ENCODE measurements around the gene TBC1D25.
A peak's percentile ranks its signal among the peaks of the same experiment; 100 is the strongest.

The TBC1D25 gene

DNA sequence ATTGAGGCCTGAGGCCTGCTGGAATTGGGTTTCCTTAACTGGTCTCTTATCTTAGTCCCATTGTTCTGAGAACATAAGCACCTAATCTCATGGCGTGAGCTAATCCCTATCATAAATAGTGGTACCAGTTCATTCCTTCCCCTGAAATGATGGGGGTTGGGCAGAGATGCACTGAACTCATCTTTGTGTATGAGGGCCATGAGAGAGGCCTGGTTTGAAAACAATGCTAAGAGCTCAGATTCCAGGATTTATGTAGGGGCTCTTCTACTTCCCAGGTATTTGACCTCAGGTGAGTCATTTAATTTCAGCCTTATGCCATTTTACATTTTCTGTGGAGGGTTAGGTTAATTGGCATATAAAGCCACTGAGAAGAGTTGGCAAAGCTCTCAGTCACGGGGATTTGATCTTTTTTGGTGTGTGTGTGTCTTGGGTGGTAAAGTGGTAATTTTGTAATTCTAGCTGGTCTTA is 39.2 kb downstream of the TBC1D25 start:
- H3K27ac ChIP-seq (ENCODE audit: poor library complexity, severe bottlenecking) = peak overlapping the region; percentile 91
- DNase-seq (ENCODE audit: low spot score) (no peak), ATAC-seq (ENCODE audit: low read depth) (no peak)
- peaks cover 21% of the 10 kb centered on the region for H3K4me1 ChIP-seq (ENCODE audit: insufficient read depth, poor library complexity, severe bottlenecking)
- TF ChIP-seq, protein P1, sequence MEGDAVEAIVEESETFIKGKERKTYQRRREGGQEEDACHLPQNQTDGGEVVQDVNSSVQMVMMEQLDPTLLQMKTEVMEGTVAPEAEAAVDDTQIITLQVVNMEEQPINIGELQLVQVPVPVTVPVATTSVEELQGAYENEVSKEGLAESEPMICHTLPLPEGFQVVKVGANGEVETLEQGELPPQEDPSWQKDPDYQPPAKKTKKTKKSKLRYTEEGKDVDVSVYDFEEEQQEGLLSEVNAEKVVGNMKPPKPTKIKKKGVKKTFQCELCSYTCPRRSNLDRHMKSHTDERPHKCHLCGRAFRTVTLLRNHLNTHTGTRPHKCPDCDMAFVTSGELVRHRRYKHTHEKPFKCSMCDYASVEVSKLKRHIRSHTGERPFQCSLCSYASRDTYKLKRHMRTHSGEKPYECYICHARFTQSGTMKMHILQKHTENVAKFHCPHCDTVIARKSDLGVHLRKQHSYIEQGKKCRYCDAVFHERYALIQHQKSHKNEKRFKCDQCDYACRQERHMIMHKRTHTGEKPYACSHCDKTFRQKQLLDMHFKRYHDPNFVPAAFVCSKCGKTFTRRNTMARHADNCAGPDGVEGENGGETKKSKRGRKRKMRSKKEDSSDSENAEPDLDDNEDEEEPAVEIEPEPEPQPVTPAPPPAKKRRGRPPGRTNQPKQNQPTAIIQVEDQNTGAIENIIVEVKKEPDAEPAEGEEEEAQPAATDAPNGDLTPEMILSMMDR (IDR thresholded peaks at IDR 0.05; ENCODE audit: poor library complexity, severe bottlenecking) = no peak
- peaks cover 55% of the 10 kb centered on the region for H3K36me3 ChIP-seq (ENCODE audit: low read depth)
- no peak overlapping the region for H3K4me3 ChIP-seq (ENCODE audit: severe bottlenecking)
- H3K27me3 ChIP-seq (ENCODE audit: insufficient read depth, poor library complexity, severe bottlenecking) = no peaks in the 10 kb centered on the region
- no peaks in the 10 kb centered on the region for H3K9me3 ChIP-seq (ENCODE audit: severe bottlenecking)

DNA sequence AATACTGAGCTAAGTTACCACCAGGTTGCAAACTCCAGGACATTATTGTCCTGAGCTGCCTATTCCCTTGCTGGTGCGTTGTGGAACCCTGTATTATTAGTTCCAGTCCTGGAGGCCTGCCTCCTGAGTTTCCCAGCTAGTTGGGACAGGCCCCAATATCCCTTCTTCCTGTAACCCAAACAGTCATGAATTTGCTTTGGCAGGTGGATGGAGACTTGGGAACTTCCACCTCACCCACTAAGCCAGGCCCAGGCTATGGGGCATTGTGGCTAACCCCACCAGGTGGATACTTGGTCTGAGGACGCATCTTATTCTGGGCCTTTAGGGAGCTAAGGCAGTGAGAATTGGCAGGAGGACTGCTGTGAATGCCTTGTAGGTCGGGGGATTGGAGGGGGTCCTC is 39.7 kb downstream of the TBC1D25 start:
- H3K36me3 ChIP-seq (ENCODE audit: low read depth) = peaks cover 55% of the 10 kb centered on the region
- peaks cover 21% of the 10 kb centered on the region for H3K4me1 ChIP-seq (ENCODE audit: insufficient read depth, poor library complexity, severe bottlenecking)
- H3K27ac ChIP-seq (ENCODE audit: poor library complexity, severe bottlenecking) = peak overlapping the region; percentile 91
- ATAC-seq (ENCODE audit: low read depth) = peak; percentile 19
- TF ChIP-seq, protein P1 (IDR thresholded peaks at IDR 0.05; ENCODE audit: poor library complexity, severe bottlenecking) = no peak
- DNase-seq (ENCODE audit: low spot score) = no peak
- H3K4me3 ChIP-seq (ENCODE audit: severe bottlenecking) = no peak overlapping the region
- H3K27me3 ChIP-seq (ENCODE audit: insufficient read depth, poor library complexity, severe bottlenecking) = no peaks in the 10 kb centered on the region
- no peaks in the 10 kb centered on the region for H3K9me3 ChIP-seq (ENCODE audit: severe bottlenecking)

DNA sequence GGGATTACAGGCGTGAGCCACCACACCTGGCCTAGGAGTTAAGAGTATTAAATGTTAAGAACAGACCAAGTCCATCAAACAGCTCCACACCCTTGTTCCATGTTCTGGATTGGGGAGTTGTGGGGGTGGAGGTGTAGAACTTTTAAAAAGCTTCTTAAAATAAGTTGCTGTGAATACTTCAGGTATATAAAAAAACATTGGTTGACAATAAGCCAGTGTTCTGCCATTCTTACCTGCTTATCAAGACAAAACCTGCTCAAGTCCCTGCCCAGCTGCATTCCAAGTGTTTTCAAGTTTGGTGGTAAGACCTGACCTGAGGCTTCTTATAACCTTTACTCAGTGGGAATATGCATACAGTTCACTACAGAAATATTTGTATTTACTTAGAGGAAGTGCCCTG is 41.1 kb downstream of the TBC1D25 start:
- DNase-seq (ENCODE audit: low spot score) (no peak), ATAC-seq (ENCODE audit: low read depth) (peak; percentile 56)
- TF ChIP-seq, protein P1 (IDR thresholded peaks at IDR 0.05; ENCODE audit: poor library complexity, severe bottlenecking) = no peak
- Histone ChIP-seq H3K27ac (ENCODE audit: poor library complexity, severe bottlenecking) (peak overlapping the region; percentile 91), H3K4me1 (ENCODE audit: insufficient read depth, poor library complexity, severe bottlenecking) (peaks cover 18% of the 10 kb centered on the region), H3K27me3 (ENCODE audit: insufficient read depth, poor library complexity, severe bottlenecking) (no peaks in the 10 kb centered on the region), H3K36me3 (ENCODE audit: low read depth) (peaks cover 45% of the 10 kb centered on the region), H3K9me3 (ENCODE audit: severe bottlenecking) (no peaks in the 10 kb centered on the region), H3K4me3 (ENCODE audit: severe bottlenecking) (no peak overlapping the region)

DNA sequence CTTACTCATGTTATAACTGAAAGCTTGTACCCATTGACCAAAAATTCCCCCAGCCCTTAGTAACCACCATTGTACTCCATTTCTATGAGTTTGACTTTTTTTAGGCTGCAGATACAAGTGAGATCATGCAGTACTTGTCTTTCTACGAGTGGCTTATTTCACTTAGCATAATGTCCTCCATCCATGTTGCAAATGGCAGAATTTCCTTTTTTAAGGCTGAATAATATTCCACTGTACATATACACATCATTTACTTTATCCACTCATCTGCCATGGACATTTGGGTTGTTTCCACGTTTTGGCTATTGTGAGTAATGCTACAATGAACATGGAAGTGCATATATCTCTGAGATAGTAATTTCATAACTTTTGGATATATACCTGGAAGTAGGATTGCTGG is 45.2 kb downstream of the TBC1D25 start:
- no peak overlapping the region for H3K4me3 ChIP-seq (ENCODE audit: severe bottlenecking)
- H3K27me3 ChIP-seq (ENCODE audit: insufficient read depth, poor library complexity, severe bottlenecking) = no peaks in the 10 kb centered on the region
- no peaks in the 10 kb centered on the region for H3K9me3 ChIP-seq (ENCODE audit: severe bottlenecking)
- TF ChIP-seq, protein P1 (IDR thresholded peaks at IDR 0.05; ENCODE audit: poor library complexity, severe bottlenecking) = no peak
- peaks cover 5% of the 10 kb centered on the region for H3K36me3 ChIP-seq (ENCODE audit: low read depth)
- ATAC-seq (ENCODE audit: low read depth) = no peak
- H3K4me1 ChIP-seq (ENCODE audit: insufficient read depth, poor library complexity, severe bottlenecking) = peaks cover 3% of the 10 kb centered on the region
- no peak overlapping the region for H3K27ac ChIP-seq (ENCODE audit: poor library complexity, severe bottlenecking)
- DNase-seq (ENCODE audit: low spot score) = no peak

DNA sequence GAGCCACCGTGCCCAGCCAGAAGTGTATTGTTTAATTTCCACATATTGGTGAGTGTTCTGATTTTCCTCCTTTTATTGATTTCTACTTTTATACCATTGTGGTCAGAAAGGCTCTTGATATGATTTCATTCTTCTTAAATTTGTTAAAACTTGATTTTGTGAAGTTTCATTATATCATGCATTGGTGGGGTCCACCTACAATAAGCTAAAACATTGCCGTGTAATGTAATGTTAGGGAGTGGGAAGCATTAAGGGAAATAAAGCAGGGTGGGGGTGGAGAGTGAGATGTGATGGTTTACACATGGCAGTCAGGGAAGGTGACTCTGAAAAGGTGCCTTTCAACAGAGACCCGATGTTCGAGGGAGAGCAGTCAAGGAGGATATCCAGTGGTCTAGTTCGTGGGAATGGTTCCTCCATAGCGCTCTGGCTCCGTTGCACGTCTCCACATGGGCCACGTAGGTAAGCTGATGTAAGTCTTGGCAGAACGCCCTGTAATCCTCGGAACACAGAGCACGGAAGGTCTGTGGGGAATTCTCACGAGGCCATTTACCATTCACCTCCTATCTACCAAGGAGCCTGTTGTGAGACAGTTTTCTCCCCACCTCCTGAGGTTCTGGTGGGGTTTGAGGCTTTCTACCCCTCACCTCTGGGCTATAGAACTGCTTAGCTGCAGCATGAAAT is 50.1 kb downstream of the TBC1D25 start:
- no peaks in the 10 kb centered on the region for H3K36me3 ChIP-seq (ENCODE audit: low read depth)
- H3K27me3 ChIP-seq (ENCODE audit: insufficient read depth, poor library complexity, severe bottlenecking) = no peaks in the 10 kb centered on the region
- DNase-seq (ENCODE audit: low spot score) (no peak), ATAC-seq (ENCODE audit: low read depth) (no peak)
- H3K9me3 ChIP-seq (ENCODE audit: severe bottlenecking) = no peaks in the 10 kb centered on the region
- peaks cover 15% of the 10 kb centered on the region for H3K4me1 ChIP-seq (ENCODE audit: insufficient read depth, poor library complexity, severe bottlenecking)
- peak overlapping the region; percentile 85 for H3K27ac ChIP-seq (ENCODE audit: poor library complexity, severe bottlenecking)
- H3K4me3 ChIP-seq (ENCODE audit: severe bottlenecking) = no peak overlapping the region
- TF ChIP-seq, protein P1 (IDR thresholded peaks at IDR 0.05; ENCODE audit: poor library complexity, severe bottlenecking) = no peak
